GM23338 (cell line): ENCODE data around the gene OR4N2.

Source experiments
- CREB1 ChIP-seq: fragments of 250-450 bp; sonication (Bioruptor Pico); IDR thresholded peaks from 2 replicates; pipeline ENCODE4 v1.5.0; 2020; ENCODE audit warnings: low read depth, mild to moderate bottlenecking, moderate library complexity
- EZH2 ChIP-seq: fragments of 200-600 bp; sonication (generic); IDR thresholded peaks from one replicate; pipeline ENCODE4 v1.8.0; 2017; ENCODE audit warnings: antibody characterized with exemption, mild to moderate bottlenecking, low read depth; ENCODE audit not compliant: unreplicated experiment
- TF ChIP-seq, protein P1 (sequence below), 2 experiments: fragments of 200-600 bp in 1 of 2; sonication (generic) in 1 of 2; conservative IDR thresholded peaks; 2 replicates each; pipeline versions ENCODE4 v1.5.1 to v1.6.1; 2016 to 2017; ENCODE audit warnings: antibody characterized with exemption in 2 of 2, low read depth in 2 of 2, mild to moderate bottlenecking in 2 of 2, moderate library complexity in 1 of 2

DNA sequence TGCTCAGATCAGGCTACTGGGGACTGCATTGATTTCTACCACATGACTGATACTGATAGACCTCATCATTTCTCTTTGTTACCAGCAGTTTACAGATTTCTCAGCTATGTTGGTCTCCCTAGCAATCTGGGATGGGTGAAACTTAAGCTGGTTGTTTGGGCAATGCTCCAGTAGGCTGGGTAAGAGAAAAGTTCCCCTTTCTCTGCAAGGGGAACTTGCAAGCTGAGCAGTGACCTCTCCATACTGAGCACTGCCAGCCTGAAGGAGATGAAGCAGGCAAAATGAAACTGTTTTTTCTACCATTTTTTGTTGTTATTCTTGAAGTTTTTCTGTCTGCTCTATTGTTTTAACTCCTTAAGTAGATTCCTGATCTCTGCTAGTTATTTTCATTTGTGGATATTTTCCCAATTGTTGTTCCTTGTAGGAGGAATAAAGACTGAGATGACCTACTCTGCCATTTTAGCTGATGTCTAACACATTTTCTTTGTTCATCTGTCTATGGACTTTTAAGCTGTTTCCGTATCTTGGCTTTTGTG, 31.6 kb upstream of the OR4N2 start:
- TF ChIP-seq, protein P1, sequence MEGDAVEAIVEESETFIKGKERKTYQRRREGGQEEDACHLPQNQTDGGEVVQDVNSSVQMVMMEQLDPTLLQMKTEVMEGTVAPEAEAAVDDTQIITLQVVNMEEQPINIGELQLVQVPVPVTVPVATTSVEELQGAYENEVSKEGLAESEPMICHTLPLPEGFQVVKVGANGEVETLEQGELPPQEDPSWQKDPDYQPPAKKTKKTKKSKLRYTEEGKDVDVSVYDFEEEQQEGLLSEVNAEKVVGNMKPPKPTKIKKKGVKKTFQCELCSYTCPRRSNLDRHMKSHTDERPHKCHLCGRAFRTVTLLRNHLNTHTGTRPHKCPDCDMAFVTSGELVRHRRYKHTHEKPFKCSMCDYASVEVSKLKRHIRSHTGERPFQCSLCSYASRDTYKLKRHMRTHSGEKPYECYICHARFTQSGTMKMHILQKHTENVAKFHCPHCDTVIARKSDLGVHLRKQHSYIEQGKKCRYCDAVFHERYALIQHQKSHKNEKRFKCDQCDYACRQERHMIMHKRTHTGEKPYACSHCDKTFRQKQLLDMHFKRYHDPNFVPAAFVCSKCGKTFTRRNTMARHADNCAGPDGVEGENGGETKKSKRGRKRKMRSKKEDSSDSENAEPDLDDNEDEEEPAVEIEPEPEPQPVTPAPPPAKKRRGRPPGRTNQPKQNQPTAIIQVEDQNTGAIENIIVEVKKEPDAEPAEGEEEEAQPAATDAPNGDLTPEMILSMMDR (conservative IDR thresholded peaks at IDR 0.05; ENCODE audit: low read depth in 2 of 2), result no peak
- no peak for TF ChIP-seq EZH2
- no peak for TF ChIP-seq CREB1 (CRISPR knock-in tag)
